Neural cell (in vitro differentiated cells): Measurements from ENCODE around the gene SRRM2. TPM values are rescaled to one million over a fixed set of nuclear protein-coding genes. Genes with fewer than 3 reads are reported as not detected.

Experiments
- H2AFZ ChIP-seq: fragments of 200-600, 300-800 bp; sonication (generic), shearing (Covaris generic); 2 replicates; pipeline ENCODE4 v1.6.0; 2014; ENCODE audit warnings: low read depth, mild to moderate bottlenecking, antibody characterized with exemption, low read length, moderate library complexity
- H3F3A ChIP-seq: fragments of 200-600 bp; shearing (Covaris generic); 2 replicates; pipeline ENCODE4 v1.6.1; 2016; ENCODE audit warnings: mild to moderate bottlenecking, moderate library complexity, mixed read lengths, antibody characterized with exemption, low read length; ENCODE audit not compliant: insufficient read depth, poor library complexity, severe bottlenecking
- H3K27ac ChIP-seq: fragments of 200-600, 300-800 bp; sonication (generic), shearing (Covaris generic); 2 replicates; pipeline ENCODE4 v1.5.1; 2014; ENCODE audit warnings: mild to moderate bottlenecking, low read length, moderate library complexity
- H3K27me3 ChIP-seq: fragments of 300-800, 200-600 bp; sonication (generic), shearing (Covaris generic); 2 replicates; pipeline ENCODE4 v1.6.0; 2014; ENCODE audit warnings: mild to moderate bottlenecking, low read depth, low read length, moderate library complexity; ENCODE audit not compliant: insufficient read depth
- H3K36me3 ChIP-seq: fragments of 300-800, 200-600 bp; sonication (generic), shearing (Covaris generic); 2 replicates; pipeline ENCODE4 v1.5.1; 2014; ENCODE audit warnings: mild to moderate bottlenecking, antibody characterized with exemption, low read length, moderate library complexity; ENCODE audit not compliant: insufficient read depth
- H3K4me2 ChIP-seq: fragments of 300-800, 200-600 bp; sonication (generic), shearing (Covaris generic); 2 replicates; pipeline ENCODE4 v1.6.0; 2014; ENCODE audit warnings: mild to moderate bottlenecking, low read length
- H3K4me3 ChIP-seq: fragments of 300-800, 200-600 bp; sonication (generic), shearing (Covaris generic); 2 replicates; pipeline ENCODE4 v1.5.1; 2014; ENCODE audit warnings: mild to moderate bottlenecking, low read length, moderate library complexity
- H3K79me2 ChIP-seq: fragments of 200-600 bp; shearing (Covaris generic); replicated peaks from 2 replicates; pipeline ENCODE4 v1.6.0; 2014; ENCODE audit warnings: mild to moderate bottlenecking, low read length, moderate library complexity; ENCODE audit not compliant: insufficient read depth
- H3K9ac ChIP-seq: fragments of 300-800, 200-600 bp; sonication (generic), shearing (Covaris generic); 2 replicates; pipeline ENCODE4 v1.6.1; 2016; ENCODE audit warnings: mild to moderate bottlenecking, low read length, mixed read lengths
- H3K9me2 ChIP-seq: fragments of 200-600 bp; shearing (Covaris generic); 2 replicates; pipeline ENCODE4 v1.6.1; 2016; ENCODE audit warnings: mild to moderate bottlenecking, low read length, mixed read lengths; ENCODE audit not compliant: insufficient read depth
- H3K9me3 ChIP-seq: fragments of 200-600, 300-800 bp; sonication (generic), shearing (Covaris generic); 2 replicates; pipeline ENCODE4 v1.6.1; 2016; ENCODE audit warnings: mild to moderate bottlenecking, mixed run types, low read length, moderate library complexity, mixed read lengths
- H4K20me1 ChIP-seq: fragments of 200-600 bp; shearing (Covaris generic); 2 replicates; pipeline ENCODE4 v1.6.1; 2016; ENCODE audit warnings: mild to moderate bottlenecking, mixed run types; ENCODE audit not compliant: insufficient read depth
- CTCF ChIP-seq: fragments of 450-650 bp; IDR thresholded peaks from 2 replicates; pipeline ENCODE4 v1.5.1; 2014; ENCODE audit warnings: antibody characterized with exemption, mild to moderate bottlenecking, moderate library complexity; ENCODE audit not compliant: poor library complexity, severe bottlenecking
- EP300 ChIP-seq: fragments of 450-650 bp; conservative IDR thresholded peaks from 2 replicates; pipeline ENCODE4 v1.6.1; 2014; ENCODE audit warnings: antibody characterized with exemption, mild to moderate bottlenecking, moderate library complexity; ENCODE audit not compliant: poor library complexity, severe bottlenecking
- EZH2 ChIP-seq: fragments of 200-600, 300-800 bp; shearing (Covaris generic), sonication (generic); IDR thresholded peaks from 2 replicates; pipeline ENCODE4 v1.6.1; 2014; ENCODE audit warnings: antibody characterized with exemption, low read length, borderline replicate concordance, mild to moderate bottlenecking; ENCODE audit not compliant: insufficient read depth, poor library complexity, severe bottlenecking
- MXI1 ChIP-seq: fragments of 450-650 bp; conservative IDR thresholded peaks from 2 replicates; pipeline ENCODE4 v1.6.1; 2014; ENCODE audit warnings: antibody characterized with exemption, mild to moderate bottlenecking; ENCODE audit not compliant: poor library complexity, severe bottlenecking
- POLR2AphosphoS5 ChIP-seq: IDR thresholded peaks from 2 replicates; pipeline ENCODE4 v1.6.1; 2012
- RAD21 ChIP-seq: fragments of 450-650 bp; conservative IDR thresholded peaks from 2 replicates; pipeline ENCODE4 v1.6.1; 2014; ENCODE audit warnings: antibody characterized with exemption, mild to moderate bottlenecking, moderate library complexity
- REST ChIP-seq: IDR thresholded peaks from 2 replicates; pipeline ENCODE4 v1.6.1; 2012; ENCODE audit warnings: borderline replicate concordance
- polyA plus RNA-seq: library from polyadenylated mRNA; depleted of rRNA; stranded (reverse); fragments of >200 nt; gene quantifications from 2 replicates; pipeline ENCODE4 v1.2.3, GENCODE V29; 2014

SRRM2 gene
- polyA plus RNA-seq, 1 donor from 2014 or later = 40.0 TPM

- H3K79me2 ChIP-seq = peaks cover 19% of the 10 kb centered on the region
- H3F3A ChIP-seq = no peaks in the 10 kb centered on the region
- no peak overlapping the region for H3K4me3 ChIP-seq
- H4K20me1 ChIP-seq = no peaks in the 10 kb centered on the region
- H3K36me3 ChIP-seq = peaks cover 59% of the 10 kb centered on the region
- H3K9ac ChIP-seq = no peak overlapping the region
- no peak overlapping the region for H2AFZ ChIP-seq
- no peak overlapping the region for H3K4me2 ChIP-seq
- no peaks in the 10 kb centered on the region for H3K27me3 ChIP-seq
- no peaks in the 10 kb centered on the region for H3K9me2 ChIP-seq
- H3K27ac ChIP-seq = no peak overlapping the region
- TF ChIP-seq REST (no peak), MXI1 (no peak), EZH2 (no peak), POLR2AphosphoS5 (peak; percentile 15)
- peaks cover 26% of the 10 kb centered on the region for H3K9me3 ChIP-seq
Measured at GRCh38 chr16:2765462-2766404, 13.3 kb downstream of the SRRM2 start.

GRCh38 chr16:2766430-2767139, 14.1 kb downstream of the SRRM2 start:
- Histone ChIP-seq H3K79me2 (peaks cover 12% of the 10 kb centered on the region), H3K9me2 (no peaks in the 10 kb centered on the region)

GRCh38 chr16:2767140-2767731, 14.8 kb downstream of the SRRM2 start:
- H4K20me1 ChIP-seq = no peaks in the 10 kb centered on the region
- no peaks in the 10 kb centered on the region for H3K9me2 ChIP-seq

More at GRCh38 chr16:2766430-2767139, 14.1 kb downstream of the SRRM2 start:
- Histone ChIP-seq H3F3A (no peaks in the 10 kb centered on the region), H3K27ac (no peak overlapping the region), H3K9me3 (peaks cover 26% of the 10 kb centered on the region), H4K20me1 (no peaks in the 10 kb centered on the region), H3K36me3 (peaks cover 53% of the 10 kb centered on the region), H2AFZ (no peak overlapping the region), H3K27me3 (no peaks in the 10 kb centered on the region), H3K4me2 (no peak overlapping the region), H3K9ac (no peak overlapping the region), H3K4me3 (no peak overlapping the region)
- TF ChIP-seq EP300 = no peak
- no peak for TF ChIP-seq RAD21
- TF ChIP-seq POLR2AphosphoS5 = peak; percentile 6

More at GRCh38 chr16:2767140-2767731, 14.8 kb downstream of the SRRM2 start:
- H3K79me2 ChIP-seq = peaks cover 12% of the 10 kb centered on the region
- peaks cover 25% of the 10 kb centered on the region for H3K9me3 ChIP-seq
- no peak for TF ChIP-seq CTCF
- no peak for TF ChIP-seq MXI1
- TF ChIP-seq EZH2 = no peak
- TF ChIP-seq RAD21 = no peak
- H3F3A ChIP-seq = no peaks in the 10 kb centered on the region
- no peak overlapping the region for H3K4me2 ChIP-seq
- H3K27me3 ChIP-seq = no peaks in the 10 kb centered on the region
- H3K4me3 ChIP-seq = no peak overlapping the region
- H3K36me3 ChIP-seq = peaks cover 47% of the 10 kb centered on the region
- H2AFZ ChIP-seq = no peak overlapping the region
- H3K9ac ChIP-seq = no peak overlapping the region
- H3K27ac ChIP-seq = no peak overlapping the region
